PC-9 (cell line): ENCODE data around the gene PLAAT4. TPM values are rescaled to one million over a fixed set of nuclear protein-coding genes. Genes with fewer than 3 reads are reported as not detected.
A peak's percentile ranks its signal among the peaks of the same experiment; 100 is the strongest.
"Not testable (repeated sequence)": the region's sequence is repeated elsewhere in the genome, so short reads cannot be mapped to it uniquely, and the experiment has no call there.

Source experiments
- BruUV-seq: library from RNA; stranded (reverse); fragments of 400-500 nt; replicated peaks from 2 replicates; lab custom pipeline; 2021; lab: Mats Ljungman, UMichigan
- CTCF ChIA-PET: fragments of 300-600 bp; sonication (Branson Sonifier 250); formaldehyde crosslinking; loops from one replicate; lab custom pipeline; 2022; ENCODE audit warnings: antibody characterized with exemption; lab: Charles Lee
- POLR2A ChIA-PET: fragments of 300-600 bp; sonication (Branson Sonifier 250); formaldehyde crosslinking; loops from one replicate; lab custom pipeline; 2022; ENCODE audit warnings: antibody characterized with exemption; ENCODE audit not compliant: unreplicated experiment; lab: Charles Lee
- DNase-seq, 2 experiments: peaks; one replicate each; pipeline versions ENCODE4 v3.0.0 to v3.0.0-alpha.2; 2015 to 2022; ENCODE audit warnings: mixed read lengths in 1 of 2
- H2AFZ ChIP-seq: fragments of 200-600 bp; sonication (generic); 2 replicates; pipeline ENCODE4 v1.8.1; 2017; ENCODE audit warnings: antibody characterized with exemption
- H3F3A ChIP-seq: fragments of 200-600 bp; sonication (generic); 2 replicates; pipeline ENCODE4 v1.8.1; 2017; ENCODE audit warnings: antibody characterized with exemption, mild to moderate bottlenecking, low read depth; ENCODE audit not compliant: insufficient read depth
- H3K27ac ChIP-seq: fragments of 200-600 bp; sonication (generic); 2 replicates; pipeline ENCODE4 v1.6.1; 2016; ENCODE audit warnings: mixed run types
- H3K27me3 ChIP-seq: fragments of 200-600 bp; sonication (generic); 2 replicates; pipeline ENCODE4 v1.6.1; 2016; ENCODE audit warnings: low read depth, mixed run types; ENCODE audit not compliant: insufficient read depth
- H3K36me3 ChIP-seq: fragments of 200-600 bp; sonication (generic); 2 replicates; pipeline ENCODE4 v1.6.1; 2016; ENCODE audit warnings: low read depth, mixed run types
- H3K4me1 ChIP-seq: fragments of 200-600 bp; sonication (generic); replicated peaks from 2 replicates; pipeline ENCODE4 v1.6.1; 2016; ENCODE audit warnings: mixed run types; ENCODE audit not compliant: insufficient read depth
- H3K4me2 ChIP-seq: fragments of 200-600 bp; sonication (generic); 2 replicates; pipeline ENCODE4 v1.6.1; 2017; ENCODE audit warnings: mixed run types
- H3K4me3 ChIP-seq: fragments of 200-600 bp; sonication (generic); 2 replicates; pipeline ENCODE4 v1.6.1; 2016; ENCODE audit warnings: mixed run types
- H3K79me2 ChIP-seq: fragments of 200-600 bp; sonication (generic); 2 replicates; pipeline ENCODE4 v1.6.1; 2017; ENCODE audit warnings: low read depth, mixed run types
- H3K9me2 ChIP-seq: fragments of 200-600 bp; sonication (generic); 2 replicates; pipeline ENCODE4 v1.8.1; 2017; ENCODE audit warnings: mild to moderate bottlenecking; ENCODE audit not compliant: insufficient read depth
- H3K9me3 ChIP-seq: fragments of 200-600 bp; sonication (generic); 2 replicates; pipeline ENCODE4 v1.8.1; 2016; ENCODE audit warnings: low read depth; ENCODE audit not compliant: insufficient read depth
- H4K20me1 ChIP-seq: fragments of 200-600 bp; sonication (generic); 2 replicates; pipeline ENCODE4 v1.8.1; 2017; ENCODE audit not compliant: insufficient read depth
- CTCF ChIP-seq: fragments of 200-600 bp; sonication (generic); conservative IDR thresholded peaks from 2 replicates; pipeline ENCODE4 v1.6.1; 2017; ENCODE audit warnings: mixed run types, antibody characterized with exemption, mild to moderate bottlenecking, moderate library complexity
- EZH2 ChIP-seq: fragments of 200-600 bp; sonication (generic); IDR thresholded peaks from 2 replicates; pipeline ENCODE4 v1.8.0; 2017; ENCODE audit warnings: antibody characterized with exemption, low read depth
- intact Hi-C: fragments of 100-400 bp; cut with micrococcal nuclease; formaldehyde crosslinking; loops from one replicate; pipeline ENCODE4 v1.10.0; 2022; ENCODE audit not compliant: unreplicated experiment
- total RNA-seq: library from RNA; stranded (reverse); gene quantifications from 2 replicates; pipeline ENCODE4 v1.2.3, GENCODE V29; 2021

PLAAT4 gene
- total RNA-seq, 1 experiment from 2014 or later: 64.6 TPM

- intact Hi-C loops: no loop called here
- H3K9me2 ChIP-seq: no peaks in the 10 kb centered on the region
- no peaks in the 10 kb centered on the region for H4K20me1 ChIP-seq
- peaks cover 5% of the 10 kb centered on the region for H3F3A ChIP-seq
- H2AFZ ChIP-seq: no peak overlapping the region
- no peaks in the 10 kb centered on the region for H3K79me2 ChIP-seq
- H3K4me2 ChIP-seq: no peak overlapping the region
- no peak for DNase-seq
- H3K27me3 ChIP-seq: no peaks in the 10 kb centered on the region
- TF ChIP-seq EZH2 (no peak), CTCF (no peak)
- POLR2A ChIA-PET: no interaction called here
- BruUV-seq: no TSS peak
- CTCF ChIA-PET: no interaction called here
- no peak overlapping the region for H3K4me3 ChIP-seq
- no peaks in the 10 kb centered on the region for H3K9me3 ChIP-seq
- H3K36me3 ChIP-seq: no peaks in the 10 kb centered on the region
- H3K27ac ChIP-seq: no peak overlapping the region
- peaks cover 40% of the 10 kb centered on the region for H3K4me1 ChIP-seq
Observed at GRCh38 chr11:63535734-63536133, 874 bp upstream of the PLAAT4 start.

GRCh38 chr11:63537293-63538101 is 889 bp downstream of the PLAAT4 start:
- Histone ChIP-seq H3K4me1 (peaks cover 25% of the 10 kb centered on the region), H3K4me3 (no peak overlapping the region), H3K4me2 (peak overlapping the region; percentile 61; the same call in 1 of the 2 replicates), H3K9me3 (no peaks in the 10 kb centered on the region), H4K20me1 (no peaks in the 10 kb centered on the region), H3K79me2 (no peaks in the 10 kb centered on the region), H3K36me3 (no peaks in the 10 kb centered on the region), H3F3A (no peaks in the 10 kb centered on the region; the same call in 1 of the 2 replicates), H2AFZ (no peak overlapping the region), H3K27me3 (no peaks in the 10 kb centered on the region), H3K9me2 (no peaks in the 10 kb centered on the region), H3K27ac (no peak overlapping the region)
- intact Hi-C loops: no loop called here
- no TSS peak for BruUV-seq
- peak in 1 of 2 experiments; percentile 17 for DNase-seq
- POLR2A ChIA-PET: interaction anchor here (0.6 to 1.3 kb wide), 3 partner anchors 14 to 27 kb away, joined by 3 to 6 read pairs (median 5); no protein-coding TSS in a partner anchor
- CTCF ChIA-PET: interaction anchor here (1.1 kb wide), 1 partner anchor 58 kb away, joined by 6 read pairs; no protein-coding TSS in a partner anchor
- TF ChIP-seq EZH2 (no peak), CTCF (no peak)

GRCh38 chr11:63542506-63542905 is 5.9 kb downstream of the PLAAT4 start:
- H3K36me3 ChIP-seq, H3K27me3 ChIP-seq, BruUV-seq, H3K27ac ChIP-seq, H3K9me2 ChIP-seq, DNase-seq, H3F3A ChIP-seq, CTCF ChIA-PET, H3K4me2 ChIP-seq, H4K20me1 ChIP-seq, H3K4me1 ChIP-seq, H3K4me3 ChIP-seq, intact Hi-C loops, H3K79me2 ChIP-seq, H3K9me3 ChIP-seq, H2AFZ ChIP-seq: not testable (repeated sequence)
- POLR2A ChIA-PET: interaction anchor here (0.7 kb wide), 1 partner anchor 63 kb away, joined by 6 read pairs; no protein-coding TSS in a partner anchor
